ENCODE results near the gene DSCAML1. TPM values are rescaled to one million over a fixed set of nuclear protein-coding genes. Genes with fewer than 3 reads are reported as not detected.

DSCAML1 gene
- total RNA-seq, 1 experiment from 2014 or later, result 0.15 TPM

- Histone ChIP-seq H3K4me2 (ENCODE audit: insufficient read depth, insufficient read length, low read length) (no peak overlapping the region), H4K20me1 (ENCODE audit: control insufficient read depth, insufficient read depth, insufficient read length) (peaks cover 2% of the 10 kb centered on the region), H3K9ac (ENCODE audit: extremely low read depth, insufficient read length, low read length) (no peak overlapping the region), H2BK20ac (ENCODE audit: low read depth, low read length, poor library complexity, severe bottlenecking) (no peak overlapping the region), H4K5ac (ENCODE audit: insufficient read length, low read depth, low read length) (no peak overlapping the region), H3K18ac (ENCODE audit: insufficient read length, low read depth, low read length) (no peak overlapping the region), H3K23ac (ENCODE audit: insufficient read length, low read depth, low read length) (no peak overlapping the region), H2BK120ac (ENCODE audit: low read depth, low read length, poor library complexity, severe bottlenecking) (no peak overlapping the region), H4K91ac (ENCODE audit: insufficient read length, low read depth, low read length) (no peak overlapping the region), H3K9me3 (ENCODE audit: control insufficient read depth, low read depth, low read length) (no peaks in the 10 kb centered on the region), H3T11ph (ENCODE audit: low read length) (no peak overlapping the region), H2BK12ac (ENCODE audit: insufficient read length, low read depth, low read length) (no peak overlapping the region), H3K56ac (ENCODE audit: insufficient read length, low read depth, low read length) (no peak overlapping the region), H2AFZ (ENCODE audit: low read length) (no peak overlapping the region), H3K14ac (ENCODE audit: insufficient read depth, low read length) (no peak overlapping the region), H2BK15ac (ENCODE audit: low read depth, low read length) (no peak overlapping the region), H3K27me3 (ENCODE audit: insufficient read depth, low read length) (no peaks in the 10 kb centered on the region), H3K23me2 (ENCODE audit: insufficient read length, low read depth, low read length, poor library complexity, severe bottlenecking) (no peaks in the 10 kb centered on the region), H2AK5ac (ENCODE audit: insufficient read length, low read length) (no peak overlapping the region), H3K79me1 (ENCODE audit: insufficient read depth, low read depth, low read length, poor library complexity, severe bottlenecking) (no peaks in the 10 kb centered on the region), H4K8ac (replicated peaks; ENCODE audit: insufficient read length, low read depth, low read length) (no peak overlapping the region), H3K79me2 (ENCODE audit: insufficient read depth, low read length) (no peaks in the 10 kb centered on the region), H3K4me1 (ENCODE audit: insufficient read depth, low read length) (no peaks in the 10 kb centered on the region), H3K4ac (ENCODE audit: low read depth, low read length) (no peak overlapping the region), H3K27ac (ENCODE audit: insufficient read length, low read depth, low read length) (no peak overlapping the region), H2BK5ac (ENCODE audit: insufficient read length, low read length) (no peak overlapping the region)
- Mint-ChIP-seq H3K36me3 (ENCODE audit: insufficient read depth in 1 of 3, low read depth in 3 of 3) (peaks cover 0 to 10% (median 0%) of the 10 kb centered on the region in 3 experiments; a peak in 2 of 7 replicates), H3K4me1 (peaks cover 29 to 36% of the 10 kb centered on the region in 2 experiments), H3K9me3 (no peaks in the 10 kb centered on the region), H3K27ac (no peak overlapping the region), H3K27me3 (ENCODE audit: low read depth) (peaks cover 6% of the 10 kb centered on the region), H3K4me3 (no peak overlapping the region)
- TF ChIP-seq CTCF (conservative IDR thresholded peaks at IDR 0.05), result no peak
- WGBS (ENCODE audit: extremely low coverage, insufficient read length, low lambda C conversion rate), result no CpG with 5 or more reads among the region's 17 CpGs
- DNase-seq, result no peak
Observed at GRCh38 chr11:117834838-117835443, 37.9 kb upstream of the DSCAML1 start.

Measured in H9 (cell line).